Peyer's patch (tissue), 4 donors: ENCODE measurements around the gene TCF7L2.

Experiments
- CTCF ChIP-seq, 6 experiments: fragments of 450-650 bp in 4 of 6; fragments of 200-600 bp in 2 of 6; sonication (generic) in 1 of 6; IDR thresholded peaks; one replicate each; pipeline ENCODE4 v1.5.1; 2017 to 2019; ENCODE audit warnings: antibody characterized with exemption in 6 of 6, mild to moderate bottlenecking in 3 of 6, moderate library complexity in 1 of 6
- POLR2A ChIP-seq, 2 donors: fragments of 450-650 bp; IDR thresholded peaks; one replicate each; pipeline ENCODE4 v1.5.1; 2017; ENCODE audit warnings: antibody characterized with exemption in 2 of 2, mild to moderate bottlenecking in 2 of 2, moderate library complexity in 2 of 2

GRCh38 chr10:112913255-112913654 is 36.8 kb upstream of the TCF7L2 start:
- TF ChIP-seq POLR2A (IDR thresholded peaks at IDR 0.05) (no peak), CTCF (IDR thresholded peaks at IDR 0.05) (no peak)
